ENCODE measurements around the gene PLK5.
"Not testable (repeated sequence)": the region's sequence is repeated elsewhere in the genome, so short reads cannot be mapped to it uniquely, and the experiment has no call there.

Gene PLK5

DNA sequence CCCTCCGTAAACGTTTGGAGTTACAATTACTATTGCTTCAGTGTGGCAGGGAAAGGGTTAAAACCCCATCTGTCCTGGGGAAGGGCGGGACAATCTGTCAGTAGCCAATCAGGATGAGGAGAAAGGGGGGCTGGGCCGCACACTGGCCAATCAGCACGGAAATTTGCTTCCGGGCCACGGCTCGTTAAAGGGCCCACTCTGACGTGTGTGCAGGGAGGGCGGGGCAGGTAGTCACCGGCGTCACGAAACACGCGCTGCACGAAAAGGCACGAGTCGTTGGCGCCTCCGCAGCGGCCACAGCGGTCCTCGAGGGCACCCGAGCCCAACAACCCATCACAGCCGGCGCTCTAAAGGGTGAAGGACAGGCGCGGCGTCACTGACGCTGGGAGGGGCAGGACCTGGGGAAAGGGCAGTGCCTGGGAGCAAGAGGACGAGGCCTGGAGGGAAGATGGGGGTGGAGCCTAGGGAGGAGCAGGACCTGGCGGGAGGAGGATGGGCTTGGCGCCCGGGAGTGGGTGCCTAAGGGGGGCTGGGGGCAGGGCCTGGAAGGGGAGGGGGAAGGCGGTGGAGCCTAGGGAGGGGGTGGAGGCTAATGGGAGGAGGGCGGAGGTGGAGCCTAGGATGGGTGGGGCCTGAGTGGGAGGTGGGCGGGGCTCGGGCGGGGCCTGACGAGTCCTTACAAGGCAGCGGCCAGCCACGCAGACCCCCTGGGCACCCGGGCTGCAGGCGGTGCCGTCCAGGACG lies 15.9 kb upstream of the PLK5 start:
- peak; percentile 84 to 85 for DNase-seq (ENCODE audit: low read depth in 2 of 2)

DNA sequence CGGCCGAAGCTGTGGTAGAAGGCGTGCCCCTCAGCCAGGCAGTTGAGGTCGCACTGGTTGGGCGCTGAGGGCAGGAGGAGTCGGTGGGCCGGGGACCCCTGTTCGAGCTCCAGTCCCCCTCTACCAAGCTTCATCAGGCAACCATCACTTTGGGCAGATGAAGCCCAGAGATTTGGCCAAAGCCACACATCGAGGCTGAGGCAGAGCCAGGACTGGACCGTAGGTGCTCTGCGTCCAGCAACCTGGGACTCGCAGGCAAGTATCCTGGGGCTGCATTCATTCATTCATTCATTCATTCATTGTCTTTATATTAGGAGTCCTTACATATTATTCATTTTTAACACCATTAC lies 15.4 kb upstream of the PLK5 start:
- no peak for DNase-seq (ENCODE audit: low read depth in 2 of 2)

DNA sequence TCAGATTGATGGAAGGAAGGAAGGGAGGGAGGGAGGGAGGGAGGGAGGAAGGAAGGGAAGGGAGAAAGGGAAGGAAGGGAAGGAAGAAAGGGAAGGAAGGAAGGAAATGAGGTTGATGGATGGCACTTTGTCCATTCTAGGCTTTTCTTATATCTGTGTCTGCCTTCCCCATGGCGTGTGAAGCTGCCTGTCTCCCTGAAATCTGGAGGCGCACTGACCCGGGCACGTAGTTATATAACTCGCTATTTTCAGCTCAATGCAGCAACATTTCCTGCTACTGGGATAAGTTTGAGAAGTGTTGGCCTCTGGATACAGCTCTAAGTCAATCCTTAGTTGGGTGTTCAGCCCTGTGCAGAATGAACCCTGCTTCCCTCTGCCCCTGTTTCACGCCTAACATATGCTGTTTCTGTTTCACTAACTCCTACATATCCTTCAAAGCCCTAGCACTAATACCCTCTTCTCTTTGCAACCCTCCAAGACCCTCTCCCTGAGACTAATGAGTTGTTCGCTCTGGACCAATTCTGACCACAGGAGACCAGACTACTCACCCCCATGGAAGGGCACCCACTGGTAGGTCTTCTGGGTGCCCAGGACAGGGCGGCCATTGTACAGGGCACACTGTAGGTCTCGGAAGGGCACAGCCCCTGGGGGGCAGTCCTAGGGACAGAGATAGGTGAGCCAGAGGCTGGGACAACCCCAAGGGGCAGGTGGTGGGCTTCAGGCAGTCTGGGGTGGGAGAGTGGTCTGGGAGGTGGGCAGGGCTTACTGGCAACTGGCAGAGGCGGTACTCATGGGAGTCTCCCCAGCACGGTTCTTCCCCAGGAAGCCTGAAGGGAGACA lies 14.1 kb upstream of the PLK5 start:
- no peak for DNase-seq (ENCODE audit: low read depth in 2 of 2)

DNA sequence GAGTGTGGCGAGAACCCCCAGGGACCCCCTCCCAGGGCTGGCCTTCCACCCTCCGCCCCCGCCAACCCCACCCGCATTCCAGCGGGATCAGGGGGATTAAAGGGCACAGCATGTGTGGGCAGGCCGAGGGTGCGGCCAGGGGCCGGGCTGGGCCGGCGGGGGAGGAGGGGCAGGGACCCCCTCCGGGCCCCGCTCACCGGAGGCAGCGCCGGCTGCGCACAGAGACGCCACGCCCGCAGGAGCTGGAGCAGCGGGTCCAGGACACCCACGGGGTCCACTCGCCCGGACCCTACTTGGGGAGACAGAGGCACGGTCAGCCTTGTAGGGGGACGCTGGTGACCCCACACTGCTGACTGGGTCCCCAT lies 13.5 kb upstream of the PLK5 start:
- DNase-seq (ENCODE audit: low read depth in 2 of 2), result no peak

DNA sequence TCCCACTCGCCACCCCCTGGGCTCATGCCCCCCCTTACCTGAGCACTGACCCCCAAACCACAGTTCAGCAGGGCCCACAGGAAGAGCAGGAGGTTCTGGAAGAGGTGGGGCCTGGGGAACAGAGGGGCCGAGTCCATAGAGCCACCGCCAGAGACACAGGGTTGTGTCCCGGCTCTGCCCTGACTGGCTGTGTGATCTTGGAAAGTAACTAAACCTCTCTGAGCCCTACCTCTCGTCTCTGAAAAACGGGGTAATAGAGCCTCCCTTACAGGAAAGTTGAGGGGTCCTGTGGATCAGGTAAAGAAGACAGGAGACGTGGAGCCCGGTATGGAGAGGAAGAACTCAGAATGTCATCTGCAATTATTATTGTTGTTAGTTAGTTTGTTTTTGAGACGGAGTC lies 13.1 kb upstream of the PLK5 start:
- DNase-seq (ENCODE audit: low read depth in 2 of 2), result no peak

DNA sequence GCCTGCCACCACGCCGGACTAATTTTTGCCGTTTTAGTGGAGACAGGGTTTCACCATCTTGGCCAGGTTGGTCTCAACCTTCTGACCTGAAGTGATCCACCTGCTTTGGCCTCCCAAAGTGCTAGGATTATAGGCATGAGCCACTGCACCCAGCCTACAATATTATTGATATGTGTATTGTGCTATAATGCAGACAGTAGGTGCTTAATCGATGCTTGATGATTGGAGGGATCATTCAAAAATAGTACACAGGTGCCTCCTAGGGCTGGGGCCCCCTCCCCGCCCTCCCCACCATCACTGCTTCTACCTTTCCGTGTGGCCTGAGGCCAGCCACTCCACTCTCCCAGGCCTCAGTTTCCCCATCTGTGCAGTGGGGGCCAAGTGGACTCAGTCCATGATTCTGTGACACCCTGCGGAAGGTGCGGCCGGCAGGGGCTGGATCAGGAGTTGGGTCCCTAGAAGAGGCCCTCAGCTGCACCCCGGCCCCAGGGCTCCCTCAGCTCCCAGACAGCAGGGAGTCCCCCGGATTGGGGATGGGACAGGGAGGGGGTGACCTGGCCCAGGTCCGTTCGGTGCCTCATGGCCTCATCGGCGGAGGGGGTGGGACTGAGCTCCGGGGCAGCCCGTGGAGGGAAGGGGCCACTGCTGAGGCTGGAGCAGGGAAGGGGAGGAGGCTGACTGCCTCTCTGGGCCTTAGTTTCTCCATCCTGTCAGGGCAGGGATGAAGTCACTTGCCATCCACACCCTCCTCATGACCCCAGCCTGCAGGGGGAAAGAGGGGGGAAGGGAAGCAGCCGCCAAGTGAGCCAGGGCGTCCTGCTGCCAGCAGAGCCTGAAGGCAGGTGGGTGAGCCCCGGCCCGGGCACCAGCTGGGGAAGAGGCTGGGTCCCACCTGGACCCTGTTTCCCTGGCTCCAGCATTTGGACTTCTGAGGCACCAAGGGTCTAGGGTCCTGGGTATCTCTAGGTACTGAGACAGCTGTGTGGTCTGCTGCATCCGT lies 12.3 kb upstream of the PLK5 start:
- DNase-seq (ENCODE audit: low read depth in 2 of 2), result no peak

DNA sequence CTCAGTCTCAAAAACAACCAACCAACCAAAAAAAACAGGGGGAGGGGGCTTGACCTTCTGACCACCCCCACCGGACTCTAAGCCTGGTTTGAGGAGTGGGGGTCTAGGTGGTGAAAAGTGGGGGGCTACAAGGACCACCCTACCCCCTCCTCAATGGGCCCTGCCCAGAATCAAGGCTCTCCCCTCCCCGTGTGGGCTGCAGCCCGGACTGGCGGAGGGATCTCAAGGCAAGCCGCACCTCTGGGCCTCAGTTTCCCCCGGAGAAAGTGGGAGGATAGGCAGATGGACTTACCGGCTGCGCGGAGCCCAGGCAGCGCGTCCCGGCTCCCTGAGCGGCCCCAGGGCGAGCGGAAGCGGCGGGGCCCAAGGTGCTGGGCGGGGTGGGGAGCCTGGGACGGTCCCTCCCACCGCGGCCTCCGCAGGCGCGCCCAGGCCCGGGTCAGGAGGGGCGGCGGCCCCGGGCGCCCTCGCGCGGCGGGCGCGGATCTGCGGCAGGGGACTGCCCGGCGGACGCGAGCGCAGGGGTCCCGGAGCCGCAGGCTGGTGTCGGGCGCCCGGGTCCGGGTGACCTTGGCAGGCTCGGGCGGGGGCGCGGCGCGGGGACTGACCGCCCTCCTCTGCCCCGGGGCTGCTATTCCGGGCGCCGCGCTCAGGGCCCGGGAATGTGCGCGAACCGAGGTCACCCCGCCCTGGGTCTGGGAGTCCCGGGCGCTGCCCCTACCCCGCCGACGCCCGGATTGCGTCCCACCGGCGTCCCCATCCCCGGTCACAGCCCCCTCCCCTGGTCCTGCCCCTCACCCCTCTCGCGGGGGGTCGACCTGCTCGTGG lies 11.0 kb upstream of the PLK5 start, which contains the start of gene ADAMTSL5:
Gene ADAMTSL5, minus strand, starts transcription at position 349 of the 828 bp plus-strand sequence. CDS start 2,076 bp downstream, outside the sequence.
- peak; percentile 46 to 69 for DNase-seq (ENCODE audit: low read depth in 2 of 2)

DNA sequence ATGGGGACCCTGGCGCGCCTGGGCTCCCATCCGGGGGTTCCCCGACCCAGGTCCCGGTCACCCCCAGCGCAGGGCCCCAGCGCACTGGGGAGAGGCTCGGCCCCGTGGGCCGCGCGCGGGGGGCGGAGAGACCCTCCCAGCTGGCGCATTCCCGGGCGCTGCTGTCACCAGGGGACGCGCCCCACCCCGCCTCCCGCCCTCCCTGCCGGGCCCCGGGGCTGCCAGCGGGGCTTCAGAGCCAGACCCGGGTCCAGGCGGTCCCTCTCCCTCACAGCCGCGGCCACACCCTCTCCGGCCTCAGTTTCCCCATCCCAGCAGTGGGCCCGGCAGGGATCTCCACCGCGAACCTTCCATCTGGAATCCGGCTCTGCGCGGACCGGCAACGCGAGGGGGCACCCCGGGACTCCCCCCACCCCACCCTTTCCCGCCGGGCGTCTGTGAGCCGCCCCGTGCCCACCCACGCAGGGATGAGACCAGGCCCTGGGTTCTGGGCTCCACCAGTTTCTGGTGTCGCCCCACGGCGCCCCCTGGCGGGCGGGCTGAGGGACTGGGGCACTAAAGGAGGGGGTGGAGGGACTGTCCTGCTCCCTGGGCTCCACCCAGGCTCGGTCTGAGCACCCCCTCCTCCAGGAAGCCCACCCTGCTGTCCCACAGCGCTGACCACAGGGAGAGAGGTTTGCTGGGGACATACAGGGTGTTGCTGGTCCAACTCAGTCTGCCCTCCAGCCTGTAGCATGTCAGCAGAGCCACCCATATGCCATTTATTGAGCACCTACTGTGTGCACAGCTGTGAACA lies 10.2 kb upstream of the PLK5 start:
- peak; percentile 28 to 56 for DNase-seq (ENCODE audit: low read depth in 2 of 2)

DNA sequence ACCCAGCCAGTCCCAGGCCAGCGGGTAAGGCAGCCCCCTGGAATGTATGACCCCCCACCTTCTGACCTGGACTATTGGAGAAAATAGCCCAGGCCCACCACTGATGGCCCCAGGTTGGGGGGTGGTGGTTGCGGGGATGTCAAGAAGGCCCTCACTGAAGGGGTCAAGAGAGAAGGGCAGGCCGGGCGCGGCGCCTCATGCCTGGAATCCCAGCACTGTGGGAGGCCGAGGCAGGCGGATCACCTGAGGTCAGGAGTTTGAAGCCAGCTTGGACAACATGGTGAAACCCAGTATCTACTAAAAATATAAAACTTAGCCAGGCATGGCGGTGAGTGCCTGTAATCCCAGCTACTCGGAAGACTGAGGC lies 9.6 kb upstream of the PLK5 start:
- no peak for DNase-seq (ENCODE audit: low read depth in 2 of 2)

DNA sequence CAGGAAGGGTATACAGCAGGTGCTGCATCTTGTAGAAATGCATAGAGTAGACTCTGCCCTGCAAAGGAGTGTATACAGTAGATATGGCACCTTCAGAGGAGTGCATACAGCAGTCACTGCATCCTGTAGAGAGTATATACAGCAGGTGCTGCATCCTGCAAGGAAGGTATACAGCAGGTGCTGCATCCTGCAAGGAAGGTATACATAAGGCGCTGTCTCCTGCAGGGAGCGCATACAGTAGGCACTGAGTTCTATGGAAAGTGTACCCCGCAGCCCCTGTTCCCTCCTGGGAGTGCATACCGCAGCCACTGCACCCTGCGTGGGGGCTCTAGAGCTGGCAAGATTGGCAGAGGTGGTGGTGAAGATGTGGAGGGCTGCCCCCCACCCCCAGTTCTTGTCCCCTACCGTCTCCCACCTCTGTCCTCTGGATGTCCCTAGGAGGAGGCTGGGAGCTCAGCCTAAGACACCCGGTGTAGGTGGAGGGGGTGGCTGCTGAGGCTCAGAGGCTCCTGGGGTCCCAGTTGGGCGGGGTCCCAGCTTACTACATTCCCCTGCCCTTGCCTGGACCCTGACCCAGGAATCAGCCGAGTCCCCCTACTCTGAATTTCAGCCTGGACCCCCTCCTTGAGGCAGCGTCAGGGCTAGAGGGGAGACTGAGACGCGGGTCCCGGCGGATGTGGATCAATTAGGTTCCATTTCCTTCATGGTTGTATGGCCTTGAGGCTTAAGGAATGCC lies 8.7 kb upstream of the PLK5 start:
- DNase-seq (ENCODE audit: low read depth in 2 of 2), result no peak

DNA sequence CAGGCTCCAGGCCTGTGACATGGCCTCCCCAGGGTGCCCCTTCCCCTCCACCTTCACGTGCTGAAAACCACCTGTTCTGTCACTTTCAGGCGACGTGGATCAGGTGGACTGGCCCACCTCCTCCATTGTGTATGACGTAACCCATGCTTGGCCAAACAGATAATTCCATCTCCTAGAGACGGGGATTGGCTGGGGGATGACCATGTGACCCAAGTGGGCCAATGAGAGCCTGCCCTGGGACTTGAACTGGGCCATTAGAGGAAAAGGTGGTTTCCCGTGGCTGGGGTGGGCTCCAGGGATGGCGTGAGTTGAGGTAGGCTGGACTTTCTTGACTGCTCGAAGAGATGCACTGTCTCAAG lies 7.5 kb upstream of the PLK5 start:
- DNase-seq (ENCODE audit: low read depth in 2 of 2), result no peak

DNA sequence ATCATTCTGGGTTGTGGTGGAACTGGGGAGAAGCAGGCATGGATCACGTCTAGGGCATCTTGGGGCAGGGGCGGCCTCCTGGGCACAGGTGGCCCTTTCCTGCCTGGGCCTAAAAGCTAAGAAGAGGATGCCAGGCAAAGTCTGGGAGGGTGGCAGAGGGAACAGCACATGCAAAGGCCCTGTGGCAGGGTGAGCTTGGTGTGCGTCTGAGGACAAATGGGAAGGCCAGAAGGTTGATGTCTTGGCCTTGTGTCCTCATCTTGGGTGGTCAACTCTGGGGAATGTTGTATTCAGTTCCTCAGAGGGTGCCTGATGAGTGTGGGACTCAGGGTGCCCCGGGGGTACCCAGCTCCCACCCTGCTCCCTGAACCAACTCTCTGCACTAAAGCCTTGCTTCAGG lies 5.4 kb upstream of the PLK5 start:
- no peak for DNase-seq (ENCODE audit: low read depth in 2 of 2)

DNA sequence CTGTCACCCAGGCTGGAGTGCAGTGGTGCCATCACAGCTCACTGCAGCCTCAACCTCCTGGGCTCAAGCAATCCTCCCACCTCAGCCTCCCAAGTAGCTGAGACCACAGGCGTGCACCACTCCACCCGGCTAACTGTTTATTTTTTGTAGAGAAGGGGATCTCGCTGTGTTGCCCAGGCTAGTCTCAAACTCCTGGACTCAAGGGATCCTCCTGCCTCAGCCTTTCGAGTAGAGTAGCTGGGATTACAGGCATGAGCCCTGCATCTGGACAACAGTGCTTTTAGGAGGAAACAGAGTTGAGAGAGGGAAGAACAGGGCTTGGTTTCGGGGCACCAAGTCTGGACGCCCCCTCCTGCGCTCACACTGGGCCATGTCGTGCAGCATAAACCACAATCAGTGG lies 4.1 kb upstream of the PLK5 start:
- not testable (repeated sequence) for DNase-seq (ENCODE audit: low read depth in 2 of 2)

DNA sequence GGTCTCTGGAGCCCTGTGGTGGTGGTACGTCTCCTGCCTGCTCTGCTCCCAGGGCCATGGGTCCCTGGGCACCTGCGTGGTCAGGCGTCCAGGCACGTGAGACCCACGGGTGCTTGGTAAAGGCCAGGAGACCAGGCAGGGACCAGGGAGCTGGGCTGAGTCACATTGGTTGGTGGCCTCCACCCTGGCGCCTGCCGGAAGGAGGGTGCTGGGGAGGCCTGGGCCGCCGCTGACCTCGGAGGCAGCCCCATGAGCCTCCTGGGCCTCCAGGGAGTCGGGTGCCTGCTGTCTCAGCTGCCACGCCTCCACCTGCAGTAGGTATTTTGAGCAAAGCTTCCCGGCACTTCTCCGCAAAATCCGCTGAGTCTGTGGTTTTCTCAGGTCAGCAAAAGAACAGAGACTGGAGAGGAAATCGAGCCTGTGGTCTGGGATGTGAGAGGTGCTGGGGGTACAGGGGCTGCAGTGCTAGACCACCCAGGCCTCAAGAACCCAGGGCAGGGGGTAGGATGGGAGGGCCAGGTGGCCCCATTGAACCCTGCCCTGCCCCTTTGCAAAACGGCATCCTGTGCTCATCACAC lies 3.6 kb upstream of the PLK5 start:
- no peak for DNase-seq (ENCODE audit: low read depth in 2 of 2)

DNA sequence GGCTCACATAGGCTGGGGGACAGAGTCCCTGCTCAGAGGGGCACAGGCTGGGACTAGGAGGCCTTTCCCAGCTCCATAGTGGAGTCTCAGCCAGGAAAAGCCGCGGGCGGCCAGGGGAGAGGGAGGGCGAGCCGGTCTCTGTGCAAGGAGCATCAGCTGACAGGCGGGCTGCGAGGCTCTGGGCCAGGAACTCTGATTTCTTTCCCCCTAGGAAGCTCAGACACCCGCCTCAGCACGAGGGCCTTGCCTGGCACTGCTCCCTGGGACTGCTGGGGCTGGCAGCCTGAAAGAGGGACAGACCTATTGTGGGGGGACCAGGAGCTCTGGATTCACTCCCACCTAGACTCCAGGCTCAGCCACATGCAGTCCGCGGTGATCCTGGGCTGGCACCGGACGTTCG lies 2.2 kb upstream of the PLK5 start:
- DNase-seq (ENCODE audit: low read depth in 2 of 2), result no peak

DNA sequence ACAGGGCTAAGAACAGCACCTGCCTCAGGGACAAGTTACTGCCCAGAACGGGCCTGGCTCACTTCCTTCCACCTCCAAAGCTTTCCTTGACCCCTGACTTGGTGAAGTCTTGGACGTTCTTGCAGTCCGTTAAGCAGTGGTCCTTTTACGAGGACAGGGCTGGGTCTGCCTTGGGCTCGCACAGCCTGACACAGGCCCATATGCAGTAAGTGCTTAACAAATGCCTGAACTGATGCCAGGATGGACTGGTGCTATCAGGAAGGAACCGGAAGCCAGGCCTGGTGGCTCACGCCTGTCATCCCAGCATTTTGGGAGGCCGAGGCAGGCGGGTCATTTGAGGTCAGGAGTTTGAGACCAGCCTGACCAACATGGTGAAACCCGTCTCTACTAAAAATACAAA lies 1.8 kb upstream of the PLK5 start:
- DNase-seq (ENCODE audit: low read depth in 2 of 2), result no peak

DNA sequence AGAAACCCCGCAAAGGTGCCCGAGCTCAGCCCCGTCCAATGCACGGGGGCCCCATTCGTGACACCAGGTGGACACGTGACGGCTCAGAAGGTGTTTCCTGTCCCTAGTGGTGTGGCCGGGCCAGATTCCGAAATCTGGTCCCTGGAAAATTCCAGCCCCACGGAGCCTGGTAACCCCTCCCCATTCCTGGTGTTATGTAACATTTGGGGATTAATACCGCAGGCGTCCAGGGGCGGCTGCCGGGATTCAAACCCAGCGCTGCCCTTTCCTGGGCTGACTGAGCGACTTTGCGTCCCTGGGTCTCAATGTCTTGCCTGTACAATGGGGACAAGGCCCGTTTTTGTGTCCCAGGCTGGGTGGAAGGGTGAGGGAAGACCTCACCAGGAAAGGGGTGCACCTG lies 1.0 kb upstream of the PLK5 start:
- DNase-seq (ENCODE audit: low read depth in 2 of 2), result no peak

DNA sequence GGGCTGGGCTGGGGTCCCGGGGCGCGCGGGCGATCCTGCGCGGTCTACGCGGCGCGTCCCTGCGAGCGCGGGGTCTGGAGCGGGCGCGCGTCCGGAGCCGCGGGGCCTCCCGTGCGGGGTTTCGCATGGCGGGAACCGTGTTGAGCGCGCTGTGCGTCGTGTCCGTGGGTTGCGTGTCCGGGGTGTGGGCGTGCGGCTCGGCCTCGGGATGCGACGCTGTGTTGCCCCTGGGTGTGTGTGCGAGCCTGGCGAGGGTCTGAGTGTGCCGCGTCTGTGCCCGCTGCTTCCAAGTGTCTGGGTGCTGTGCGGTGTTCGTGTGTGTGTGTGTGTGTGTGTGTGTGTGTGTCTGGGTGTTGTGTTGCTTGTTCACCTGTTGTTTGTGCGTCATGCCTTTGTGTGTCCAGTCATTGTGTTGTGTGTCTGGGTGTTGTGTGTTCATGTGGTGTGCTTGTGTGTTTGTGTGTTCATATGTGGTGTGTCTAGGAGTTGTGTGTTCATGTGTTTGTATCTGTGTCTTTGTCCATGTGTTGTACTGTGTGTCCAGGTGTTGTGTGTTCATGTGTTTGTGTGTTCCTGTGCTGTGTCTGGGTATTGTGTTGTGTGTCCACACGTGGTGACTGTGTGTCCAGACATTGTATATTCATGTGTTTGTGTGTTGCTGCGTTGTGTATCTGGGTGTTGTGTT lies 552 bp downstream of the PLK5 start:
- DNase-seq (ENCODE audit: low read depth in 2 of 2), result no peak

DNA sequence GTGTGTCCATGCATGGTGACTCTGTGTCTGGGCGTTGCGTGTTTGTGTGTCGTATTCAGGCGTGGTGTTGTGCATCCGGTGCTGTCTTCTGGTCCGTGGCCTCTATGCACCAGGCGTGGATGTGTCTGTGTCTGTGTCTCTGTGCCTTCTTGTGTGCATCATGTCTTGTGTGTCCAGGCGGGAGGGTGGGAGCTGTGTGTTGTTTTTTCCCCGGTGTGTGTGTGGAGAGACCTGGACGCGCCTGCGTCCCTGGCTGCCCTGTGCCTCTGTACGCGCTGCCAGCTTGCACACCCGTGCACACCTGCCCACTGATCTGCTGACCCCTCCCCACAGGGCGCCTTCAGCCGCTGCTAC lies 1.1 kb downstream of the PLK5 start:
- DNase-seq (ENCODE audit: low read depth in 2 of 2), result no peak

Measured in stimulated activated CD4-positive, alpha-beta T cell treated with anti-CD3 and anti-CD28 coated beads, Interleukin-12 subunit alpha, Interleukin-12 subunit beta, amount 100 ng/mL, for 24 hours (primary cell).